SK-N-SH treated with all-trans-retinoic acid at 6 μM for 48 hours (cell line): ENCODE measurements around the gene RPS6KC1.
"Not testable (repeated sequence)": the region's sequence is repeated elsewhere in the genome, so short reads cannot be mapped to it uniquely, and the experiment has no call there.

Source experiments
- ATAC-seq: fragments of 200-7000 bp; cut with Tn5 transposase; 3 replicates; pipeline ENCODE4 v1.9.1; 2020; ENCODE audit warnings: mild to moderate bottlenecking, moderate library complexity
- ARNTL ChIP-seq: fragments of 450-650 bp; formaldehyde crosslinking; IDR thresholded peaks from 2 replicates; pipeline ENCODE4 v1.5.0; 2020; ENCODE audit warnings: low read depth, mild to moderate bottlenecking, moderate library complexity, borderline replicate concordance
- CSDC2 ChIP-seq: fragments of 250-450 bp; sonication (Bioruptor Pico); IDR thresholded peaks from 2 replicates; pipeline ENCODE4 v1.5.0; 2020; ENCODE audit warnings: mild to moderate bottlenecking, moderate library complexity
- CSRNP3 ChIP-seq: fragments of 250-450 bp; sonication (Bioruptor Pico); IDR thresholded peaks from 2 replicates; pipeline ENCODE4 v1.5.1; 2021; ENCODE audit warnings: mild to moderate bottlenecking, moderate library complexity
- ESRRG ChIP-seq: fragments of 250-450 bp; sonication (Bioruptor Pico); IDR thresholded peaks from 2 replicates; pipeline ENCODE4 v1.6.1; 2021; ENCODE audit warnings: mild to moderate bottlenecking
- GLIS3 ChIP-seq: fragments of 250-450 bp; sonication (Bioruptor Pico); IDR thresholded peaks from 2 replicates; pipeline ENCODE4 v1.5.0; 2020; ENCODE audit warnings: mild to moderate bottlenecking, moderate library complexity
- ISL1 ChIP-seq: fragments of 250-450 bp; sonication (Bioruptor Pico); IDR thresholded peaks from 2 replicates; pipeline ENCODE4 v2.1.2; 2022; ENCODE audit warnings: mild to moderate bottlenecking, moderate library complexity
- OSR1 ChIP-seq: fragments of 250-450 bp; sonication (Bioruptor Pico); IDR thresholded peaks from 2 replicates; pipeline ENCODE4 v1.8.0; 2022; ENCODE audit warnings: moderate library complexity, mild to moderate bottlenecking, inconsistent platforms
- POU6F1 ChIP-seq: fragments of 250-450 bp; sonication (Bioruptor Pico); IDR thresholded peaks from 2 replicates; pipeline ENCODE4 v1.8.0; 2021; ENCODE audit warnings: low read depth, mild to moderate bottlenecking, moderate library complexity, borderline replicate concordance
- PPARA ChIP-seq: fragments of 250-450 bp; sonication (Bioruptor Pico); IDR thresholded peaks from 2 replicates; pipeline ENCODE4 v1.5.0; 2020; ENCODE audit warnings: mild to moderate bottlenecking, borderline replicate concordance
- RARB ChIP-seq: fragments of 250-450 bp; sonication (Bioruptor Pico); IDR thresholded peaks from 2 replicates; pipeline ENCODE4 v1.8.0; 2021; ENCODE audit warnings: mild to moderate bottlenecking, moderate library complexity
- SNAI2 ChIP-seq: fragments of 250-450 bp; sonication (Bioruptor Pico); IDR thresholded peaks from 2 replicates; pipeline ENCODE4 v1.5.0; 2020; ENCODE audit warnings: mild to moderate bottlenecking, moderate library complexity
- TCF4 ChIP-seq: fragments of 250-450 bp; sonication (Bioruptor Pico); IDR thresholded peaks from 2 replicates; pipeline ENCODE4 v1.8.0; 2021; ENCODE audit warnings: mild to moderate bottlenecking, moderate library complexity, borderline replicate concordance
- TOX ChIP-seq: fragments of 250-450 bp; sonication (Bioruptor Pico); IDR thresholded peaks from 2 replicates; pipeline ENCODE4 v1.8.0; 2021; ENCODE audit warnings: mild to moderate bottlenecking, moderate library complexity, borderline replicate concordance
- ZC3H10 ChIP-seq: fragments of 250-450 bp; sonication (Bioruptor Pico); IDR thresholded peaks from 2 replicates; pipeline ENCODE4 v1.5.1; 2021; ENCODE audit warnings: mild to moderate bottlenecking, moderate library complexity
- ZFP3 ChIP-seq: fragments of 250-450 bp; sonication (Bioruptor Pico); IDR thresholded peaks from 2 replicates; pipeline ENCODE4 v1.5.0; 2020; ENCODE audit warnings: mild to moderate bottlenecking, moderate library complexity
- ZFP30 ChIP-seq: fragments of 450-650 bp; formaldehyde crosslinking; IDR thresholded peaks from 2 replicates; pipeline ENCODE4 v1.5.0; 2022; ENCODE audit warnings: mild to moderate bottlenecking, moderate library complexity
- ZNF565 ChIP-seq: fragments of 450-650 bp; formaldehyde crosslinking; conservative IDR thresholded peaks from 2 replicates; pipeline ENCODE4 v1.5.0; 2020; ENCODE audit warnings: low read depth, mild to moderate bottlenecking, moderate library complexity
- ZNF70 ChIP-seq: fragments of 450-650 bp; formaldehyde crosslinking; IDR thresholded peaks from 2 replicates; pipeline ENCODE4 v1.5.0; 2020; ENCODE audit warnings: mild to moderate bottlenecking, moderate library complexity
- ZNF8 ChIP-seq: fragments of 450-650 bp; formaldehyde crosslinking; IDR thresholded peaks from 2 replicates; pipeline ENCODE4 v1.5.0; 2020; ENCODE audit warnings: mild to moderate bottlenecking, moderate library complexity
- TF ChIP-seq, protein P1 (sequence below): fragments of 250-450 bp; sonication (Bioruptor Pico); IDR thresholded peaks from 2 replicates; pipeline ENCODE4 v1.5.0; 2020; ENCODE audit warnings: mild to moderate bottlenecking, moderate library complexity
- TF ChIP-seq, protein P2 (sequence below): fragments of 250-450 bp; sonication (Bioruptor Pico); IDR thresholded peaks from 2 replicates; pipeline ENCODE4 v1.8.0; 2020; ENCODE audit warnings: mild to moderate bottlenecking, moderate library complexity, borderline replicate concordance
- TF ChIP-seq, protein P3 (sequence below): fragments of 250-450 bp; sonication (Bioruptor Pico); IDR thresholded peaks from 2 replicates; pipeline ENCODE4 v1.5.1; 2020; ENCODE audit warnings: low read depth, mild to moderate bottlenecking, moderate library complexity

RPS6KC1 gene

DNA sequence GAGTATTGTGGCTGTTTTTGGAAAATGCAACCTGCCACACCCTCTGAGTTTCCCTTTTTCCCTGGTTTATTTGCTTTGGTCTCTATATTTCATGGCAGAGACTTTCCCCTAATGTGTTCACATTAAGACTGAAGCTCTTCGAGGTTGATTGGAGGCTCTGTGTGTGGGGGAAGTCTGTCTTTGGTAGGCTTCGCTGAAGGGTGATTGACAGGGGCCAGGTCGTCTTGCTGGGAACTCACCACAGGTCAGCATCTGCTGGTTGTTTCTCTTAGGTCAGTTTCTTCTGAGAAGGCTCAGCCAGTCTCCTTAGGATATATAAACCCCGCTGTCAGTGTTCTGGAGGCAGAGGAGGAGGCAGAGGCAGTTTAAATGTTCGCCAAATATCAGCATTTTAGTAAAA is 249.4 kb downstream of the RPS6KC1 start:
- no peak for ATAC-seq
- no peak for TF ChIP-seq TOX (CRISPR knock-in tag)
- no peak for TF ChIP-seq POU6F1 (CRISPR knock-in tag)
- TF ChIP-seq, protein P1, sequence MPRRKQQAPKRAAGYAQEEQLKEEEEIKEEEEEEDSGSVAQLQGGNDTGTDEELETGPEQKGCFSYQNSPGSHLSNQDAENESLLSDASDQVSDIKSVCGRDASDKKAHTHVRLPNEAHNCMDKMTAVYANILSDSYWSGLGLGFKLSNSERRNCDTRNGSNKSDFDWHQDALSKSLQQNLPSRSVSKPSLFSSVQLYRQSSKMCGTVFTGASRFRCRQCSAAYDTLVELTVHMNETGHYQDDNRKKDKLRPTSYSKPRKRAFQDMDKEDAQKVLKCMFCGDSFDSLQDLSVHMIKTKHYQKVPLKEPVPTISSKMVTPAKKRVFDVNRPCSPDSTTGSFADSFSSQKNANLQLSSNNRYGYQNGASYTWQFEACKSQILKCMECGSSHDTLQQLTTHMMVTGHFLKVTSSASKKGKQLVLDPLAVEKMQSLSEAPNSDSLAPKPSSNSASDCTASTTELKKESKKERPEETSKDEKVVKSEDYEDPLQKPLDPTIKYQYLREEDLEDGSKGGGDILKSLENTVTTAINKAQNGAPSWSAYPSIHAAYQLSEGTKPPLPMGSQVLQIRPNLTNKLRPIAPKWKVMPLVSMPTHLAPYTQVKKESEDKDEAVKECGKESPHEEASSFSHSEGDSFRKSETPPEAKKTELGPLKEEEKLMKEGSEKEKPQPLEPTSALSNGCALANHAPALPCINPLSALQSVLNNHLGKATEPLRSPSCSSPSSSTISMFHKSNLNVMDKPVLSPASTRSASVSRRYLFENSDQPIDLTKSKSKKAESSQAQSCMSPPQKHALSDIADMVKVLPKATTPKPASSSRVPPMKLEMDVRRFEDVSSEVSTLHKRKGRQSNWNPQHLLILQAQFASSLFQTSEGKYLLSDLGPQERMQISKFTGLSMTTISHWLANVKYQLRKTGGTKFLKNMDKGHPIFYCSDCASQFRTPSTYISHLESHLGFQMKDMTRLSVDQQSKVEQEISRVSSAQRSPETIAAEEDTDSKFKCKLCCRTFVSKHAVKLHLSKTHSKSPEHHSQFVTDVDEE (CRISPR knock-in tag): no peak
- TF ChIP-seq ZFP3 (CRISPR knock-in tag): no peak
- TF ChIP-seq TCF4 (CRISPR knock-in tag): no peak
- no peak for TF ChIP-seq ZNF8 (CRISPR knock-in tag)
- TF ChIP-seq ESRRG (CRISPR knock-in tag): no peak
- no peak for TF ChIP-seq RARB (CRISPR knock-in tag)
- TF ChIP-seq PPARA (CRISPR knock-in tag): no peak
- no peak for TF ChIP-seq ZFP30
- TF ChIP-seq CSDC2 (CRISPR knock-in tag): no peak

GRCh38 chr1:213301524-213301923 is 250.5 kb downstream of the RPS6KC1 start:
- ATAC-seq: not testable (repeated sequence)

DNA sequence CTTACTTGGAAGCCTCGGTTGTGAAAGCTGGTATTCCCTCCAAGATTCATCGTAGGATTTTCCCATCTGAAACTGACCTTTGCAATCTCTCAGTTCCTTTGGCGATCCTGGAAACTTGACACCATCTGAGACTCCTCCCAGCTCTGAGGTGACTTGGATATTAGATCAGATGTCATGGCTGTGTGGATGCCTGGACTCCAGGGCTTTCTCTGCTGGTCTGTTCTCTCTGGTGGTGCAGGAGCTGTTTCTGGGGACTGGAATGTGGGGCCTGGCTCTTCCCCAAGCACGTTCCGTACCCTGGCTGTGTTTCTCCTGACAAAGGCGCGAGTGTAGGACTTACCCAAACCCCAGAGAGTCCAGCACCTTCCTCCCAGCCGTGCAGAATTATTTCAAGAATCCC is 252.2 kb downstream of the RPS6KC1 start:
- ATAC-seq: no peak; the same call in 2 of the 3 replicates
- TF ChIP-seq TOX (CRISPR knock-in tag): no peak
- TF ChIP-seq ZNF565: no peak
- no peak for TF ChIP-seq ZC3H10 (CRISPR knock-in tag)
- no peak for TF ChIP-seq POU6F1 (CRISPR knock-in tag)
- TF ChIP-seq, protein P2, sequence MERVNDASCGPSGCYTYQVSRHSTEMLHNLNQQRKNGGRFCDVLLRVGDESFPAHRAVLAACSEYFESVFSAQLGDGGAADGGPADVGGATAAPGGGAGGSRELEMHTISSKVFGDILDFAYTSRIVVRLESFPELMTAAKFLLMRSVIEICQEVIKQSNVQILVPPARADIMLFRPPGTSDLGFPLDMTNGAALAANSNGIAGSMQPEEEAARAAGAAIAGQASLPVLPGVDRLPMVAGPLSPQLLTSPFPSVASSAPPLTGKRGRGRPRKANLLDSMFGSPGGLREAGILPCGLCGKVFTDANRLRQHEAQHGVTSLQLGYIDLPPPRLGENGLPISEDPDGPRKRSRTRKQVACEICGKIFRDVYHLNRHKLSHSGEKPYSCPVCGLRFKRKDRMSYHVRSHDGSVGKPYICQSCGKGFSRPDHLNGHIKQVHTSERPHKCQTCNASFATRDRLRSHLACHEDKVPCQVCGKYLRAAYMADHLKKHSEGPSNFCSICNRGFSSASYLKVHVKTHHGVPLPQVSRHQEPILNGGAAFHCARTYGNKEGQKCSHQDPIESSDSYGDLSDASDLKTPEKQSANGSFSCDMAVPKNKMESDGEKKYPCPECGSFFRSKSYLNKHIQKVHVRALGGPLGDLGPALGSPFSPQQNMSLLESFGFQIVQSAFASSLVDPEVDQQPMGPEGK: no peak
- TF ChIP-seq, protein P3, sequence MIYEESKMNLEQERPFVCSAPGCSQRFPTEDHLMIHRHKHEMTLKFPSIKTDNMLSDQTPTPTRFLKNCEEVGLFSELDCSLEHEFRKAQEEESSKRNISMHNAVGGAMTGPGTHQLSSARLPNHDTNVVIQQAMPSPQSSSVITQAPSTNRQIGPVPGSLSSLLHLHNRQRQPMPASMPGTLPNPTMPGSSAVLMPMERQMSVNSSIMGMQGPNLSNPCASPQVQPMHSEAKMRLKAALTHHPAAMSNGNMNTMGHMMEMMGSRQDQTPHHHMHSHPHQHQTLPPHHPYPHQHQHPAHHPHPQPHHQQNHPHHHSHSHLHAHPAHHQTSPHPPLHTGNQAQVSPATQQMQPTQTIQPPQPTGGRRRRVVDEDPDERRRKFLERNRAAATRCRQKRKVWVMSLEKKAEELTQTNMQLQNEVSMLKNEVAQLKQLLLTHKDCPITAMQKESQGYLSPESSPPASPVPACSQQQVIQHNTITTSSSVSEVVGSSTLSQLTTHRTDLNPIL (CRISPR knock-in tag): no peak
- TF ChIP-seq, protein P1 (CRISPR knock-in tag): no peak
- no peak for TF ChIP-seq ZNF8 (CRISPR knock-in tag)
- no peak for TF ChIP-seq ZNF70 (CRISPR knock-in tag)
- TF ChIP-seq CSDC2 (CRISPR knock-in tag): no peak
- TF ChIP-seq CSRNP3 (CRISPR knock-in tag): no peak
- TF ChIP-seq PPARA (CRISPR knock-in tag): no peak
- no peak for TF ChIP-seq TCF4 (CRISPR knock-in tag)
- no peak for TF ChIP-seq ISL1
- no peak for TF ChIP-seq ZFP30
- TF ChIP-seq RARB (CRISPR knock-in tag): no peak
- no peak for TF ChIP-seq ARNTL (CRISPR knock-in tag)
- no peak for TF ChIP-seq OSR1 (CRISPR knock-in tag)
- TF ChIP-seq SNAI2 (CRISPR knock-in tag): no peak
- no peak for TF ChIP-seq GLIS3
